ENCODE results near the gene STRADA.
"Not testable (repeated sequence)": the region's sequence is repeated elsewhere in the genome, so short reads cannot be mapped to it uniquely, and the experiment has no call there.

The STRADA gene

GRCh38 chr17:63758428-63758827, 16.8 kb upstream of the STRADA start:
- in situ Hi-C loops (cut with MboI; ENCODE audit: low sequenced_read_pairs) = no loop called here

- in situ Hi-C loops (cut with MboI; ENCODE audit: low sequenced_read_pairs) = no loop called here
Observed at GRCh38 chr17:63754046-63754445, 12.4 kb upstream of the STRADA start.

- in situ Hi-C loops (cut with MboI; ENCODE audit: low sequenced_read_pairs) = no loop called here
Observed at GRCh38 chr17:63753215-63753614, 11.6 kb upstream of the STRADA start.

GRCh38 chr17:63752707-63753106, 11.1 kb upstream of the STRADA start:
- in situ Hi-C loops (cut with MboI; ENCODE audit: low sequenced_read_pairs) = no loop called here

- in situ Hi-C loops (cut with MboI; ENCODE audit: low sequenced_read_pairs) = no loop called here
Observed at GRCh38 chr17:63751806-63752205, 10.2 kb upstream of the STRADA start.

- in situ Hi-C loops (cut with MboI; ENCODE audit: low sequenced_read_pairs) = no loop called here
Observed at GRCh38 chr17:63741143-63741407, 524 bp downstream of the STRADA start.

- in situ Hi-C loops (cut with MboI; ENCODE audit: low sequenced_read_pairs) = no loop called here
Observed at GRCh38 chr17:63740464-63741142, 996 bp downstream of the STRADA start.

- in situ Hi-C loops (cut with MboI; ENCODE audit: low sequenced_read_pairs) = no loop called here
Observed at GRCh38 chr17:63735691-63736090, 5.9 kb downstream of the STRADA start.

GRCh38 chr17:63722403-63722802, 19.2 kb downstream of the STRADA start:
- in situ Hi-C loops (cut with MboI; ENCODE audit: low sequenced_read_pairs) = no loop called here

GRCh38 chr17:63720194-63720593, 21.4 kb downstream of the STRADA start:
- in situ Hi-C loops (cut with MboI; ENCODE audit: low sequenced_read_pairs) = not testable (repeated sequence)

- in situ Hi-C loops (cut with MboI; ENCODE audit: low sequenced_read_pairs) = no loop called here
Observed at GRCh38 chr17:63718988-63719387, 22.6 kb downstream of the STRADA start.

- in situ Hi-C loops (cut with MboI; ENCODE audit: low sequenced_read_pairs) = no loop called here
Observed at GRCh38 chr17:63716426-63716825, 25.2 kb downstream of the STRADA start.

- in situ Hi-C loops (cut with MboI; ENCODE audit: low sequenced_read_pairs) = no loop called here
Observed at GRCh38 chr17:63714550-63715277, 26.9 kb downstream of the STRADA start.

- in situ Hi-C loops (cut with MboI; ENCODE audit: low sequenced_read_pairs) = no loop called here
Observed at GRCh38 chr17:63709110-63709509, 32.5 kb downstream of the STRADA start.

- in situ Hi-C loops (cut with MboI; ENCODE audit: low sequenced_read_pairs) = no loop called here
Observed at GRCh38 chr17:63707151-63707550, 34.4 kb downstream of the STRADA start.

GRCh38 chr17:63706336-63707082, 35.1 kb downstream of the STRADA start:
- in situ Hi-C loops (cut with MboI; ENCODE audit: low sequenced_read_pairs) = no loop called here

- in situ Hi-C loops (cut with MboI; ENCODE audit: low sequenced_read_pairs) = no loop called here
Observed at GRCh38 chr17:63705657-63706056, 35.9 kb downstream of the STRADA start.

GRCh38 chr17:63704836-63705235, 36.8 kb downstream of the STRADA start:
- in situ Hi-C loops (cut with MboI; ENCODE audit: low sequenced_read_pairs) = no loop called here

GRCh38 chr17:63704259-63704576, 37.4 kb downstream of the STRADA start:
- in situ Hi-C loops (cut with MboI; ENCODE audit: low sequenced_read_pairs) = no loop called here

GRCh38 chr17:63703556-63704258, 37.9 kb downstream of the STRADA start:
- in situ Hi-C loops (cut with MboI; ENCODE audit: low sequenced_read_pairs) = no loop called here

- in situ Hi-C loops (cut with MboI; ENCODE audit: low sequenced_read_pairs) = no loop called here
Observed at GRCh38 chr17:63703029-63703428, 38.6 kb downstream of the STRADA start.

- in situ Hi-C loops (cut with MboI; ENCODE audit: low sequenced_read_pairs) = no loop called here
Observed at GRCh38 chr17:63702721-63703015, 38.9 kb downstream of the STRADA start.

Measured in HL-60/S4 treated with phorbol 12-myristate 13-acetate at 8.2 ng/mL for 4 days and 3 days (cell line).